Testis (tissue), 2 donors: ENCODE data around the gene BCAS2.

ENCODE experiments used
- CTCF ChIP-seq, 3 experiments: fragments of 450-650 bp in 2 of 3; fragments of 200-600 bp in 1 of 3; sonication (generic) in 1 of 3; IDR thresholded peaks; one replicate each; pipeline ENCODE4 v1.5.1; 2016 to 2019; ENCODE audit warnings: antibody characterized with exemption in 3 of 3, mild to moderate bottlenecking in 2 of 3, moderate library complexity in 1 of 3
- POLR2A ChIP-seq: fragments of 450-650 bp; IDR thresholded peaks from one replicate; pipeline ENCODE4 v1.6.1; 2017; ENCODE audit warnings: antibody characterized with exemption, mild to moderate bottlenecking, moderate library complexity

DNA sequence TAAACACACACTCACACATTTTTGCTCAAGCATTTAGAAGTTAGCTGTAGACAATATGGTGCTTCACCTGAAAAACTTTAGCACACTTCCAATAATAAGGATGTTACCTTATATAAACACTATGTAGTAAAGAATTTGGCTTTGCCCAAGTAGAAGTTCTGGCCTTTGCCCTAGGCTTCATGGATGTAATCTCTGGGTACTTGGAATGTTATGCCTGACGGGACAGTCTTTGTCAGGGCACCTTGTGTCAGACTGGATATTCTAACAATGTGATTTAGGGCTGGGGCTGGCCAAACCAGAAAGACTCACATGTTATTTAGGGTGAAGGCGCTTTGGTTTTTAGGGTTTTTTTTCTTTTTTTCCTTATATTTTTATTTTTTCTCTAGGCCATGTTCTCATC lies 35.6 kb downstream of the BCAS2 start:
- TF ChIP-seq CTCF (IDR thresholded peaks at IDR 0.05), result no peak
- no peak for TF ChIP-seq POLR2A
